Measurements from ENCODE around the gene LRCOL1. TPM values are rescaled to one million over a fixed set of nuclear protein-coding genes. Genes with fewer than 3 reads are reported as not detected.

LRCOL1 gene
- total RNA-seq, 4 donors from 2014 or later, result not detected

GRCh38 chr12:132580701-132581292 is 29.6 kb downstream of the LRCOL1 start:
- TF ChIP-seq, protein P1, sequence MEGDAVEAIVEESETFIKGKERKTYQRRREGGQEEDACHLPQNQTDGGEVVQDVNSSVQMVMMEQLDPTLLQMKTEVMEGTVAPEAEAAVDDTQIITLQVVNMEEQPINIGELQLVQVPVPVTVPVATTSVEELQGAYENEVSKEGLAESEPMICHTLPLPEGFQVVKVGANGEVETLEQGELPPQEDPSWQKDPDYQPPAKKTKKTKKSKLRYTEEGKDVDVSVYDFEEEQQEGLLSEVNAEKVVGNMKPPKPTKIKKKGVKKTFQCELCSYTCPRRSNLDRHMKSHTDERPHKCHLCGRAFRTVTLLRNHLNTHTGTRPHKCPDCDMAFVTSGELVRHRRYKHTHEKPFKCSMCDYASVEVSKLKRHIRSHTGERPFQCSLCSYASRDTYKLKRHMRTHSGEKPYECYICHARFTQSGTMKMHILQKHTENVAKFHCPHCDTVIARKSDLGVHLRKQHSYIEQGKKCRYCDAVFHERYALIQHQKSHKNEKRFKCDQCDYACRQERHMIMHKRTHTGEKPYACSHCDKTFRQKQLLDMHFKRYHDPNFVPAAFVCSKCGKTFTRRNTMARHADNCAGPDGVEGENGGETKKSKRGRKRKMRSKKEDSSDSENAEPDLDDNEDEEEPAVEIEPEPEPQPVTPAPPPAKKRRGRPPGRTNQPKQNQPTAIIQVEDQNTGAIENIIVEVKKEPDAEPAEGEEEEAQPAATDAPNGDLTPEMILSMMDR (IDR thresholded peaks at IDR 0.05), result no peak
- DNase-seq (ENCODE audit: low spot score), result no peak
- ATAC-seq (ENCODE audit: low FRiP score), result no peak

DNA sequence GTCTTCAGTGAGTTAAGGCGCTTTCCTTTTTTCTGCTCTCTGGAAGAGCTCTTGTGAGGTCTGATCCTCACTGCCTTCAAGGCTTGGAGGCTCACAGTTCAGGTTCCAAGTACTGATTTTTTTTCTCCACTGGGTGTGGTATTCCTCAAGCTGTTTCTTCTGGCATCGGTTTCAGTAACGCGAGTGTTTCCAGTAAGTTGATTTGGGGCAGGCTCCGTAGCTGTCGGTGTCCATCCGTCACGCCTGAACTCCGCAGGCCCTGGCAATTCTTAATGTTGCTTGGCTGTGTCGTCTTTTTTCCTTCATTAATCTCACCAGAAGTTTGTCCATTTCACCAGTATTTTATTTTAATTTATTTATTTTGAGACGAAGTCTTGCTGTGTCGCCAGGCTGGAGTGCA is 30.6 kb downstream of the LRCOL1 start:
- no peak for ATAC-seq (ENCODE audit: low FRiP score)
- TF ChIP-seq, protein P1 (IDR thresholded peaks at IDR 0.05), result no peak
- no peak for DNase-seq (ENCODE audit: low spot score)

GRCh38 chr12:132578826-132579225 is 31.6 kb downstream of the LRCOL1 start:
- TF ChIP-seq, protein P1 (IDR thresholded peaks at IDR 0.05), result no peak
- no peak for ATAC-seq (ENCODE audit: low FRiP score)
- no peak for DNase-seq (ENCODE audit: low spot score)

DNA sequence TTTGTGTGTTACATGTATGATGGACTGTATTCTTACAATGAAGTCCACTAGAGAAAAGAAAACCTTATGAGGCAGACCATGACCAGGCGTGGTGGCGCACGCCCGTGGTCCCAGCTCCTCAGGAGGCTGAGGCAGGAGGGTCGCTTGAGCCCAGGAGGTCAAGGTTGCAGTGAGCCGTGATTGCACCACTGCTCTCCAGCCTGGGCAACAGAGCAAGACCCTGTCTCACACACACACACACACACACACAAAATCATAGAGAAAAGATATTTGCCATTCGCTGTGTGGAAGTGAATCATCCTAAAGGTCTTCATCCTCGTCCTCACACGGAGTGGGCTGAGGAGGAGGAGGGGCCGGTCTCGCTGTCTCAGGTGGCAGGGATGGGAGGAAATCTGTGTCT is 32.3 kb downstream of the LRCOL1 start:
- DNase-seq (ENCODE audit: low spot score) (no peak), ATAC-seq (ENCODE audit: low FRiP score) (no peak)
- TF ChIP-seq, protein P1 (IDR thresholded peaks at IDR 0.05), result no peak

DNA sequence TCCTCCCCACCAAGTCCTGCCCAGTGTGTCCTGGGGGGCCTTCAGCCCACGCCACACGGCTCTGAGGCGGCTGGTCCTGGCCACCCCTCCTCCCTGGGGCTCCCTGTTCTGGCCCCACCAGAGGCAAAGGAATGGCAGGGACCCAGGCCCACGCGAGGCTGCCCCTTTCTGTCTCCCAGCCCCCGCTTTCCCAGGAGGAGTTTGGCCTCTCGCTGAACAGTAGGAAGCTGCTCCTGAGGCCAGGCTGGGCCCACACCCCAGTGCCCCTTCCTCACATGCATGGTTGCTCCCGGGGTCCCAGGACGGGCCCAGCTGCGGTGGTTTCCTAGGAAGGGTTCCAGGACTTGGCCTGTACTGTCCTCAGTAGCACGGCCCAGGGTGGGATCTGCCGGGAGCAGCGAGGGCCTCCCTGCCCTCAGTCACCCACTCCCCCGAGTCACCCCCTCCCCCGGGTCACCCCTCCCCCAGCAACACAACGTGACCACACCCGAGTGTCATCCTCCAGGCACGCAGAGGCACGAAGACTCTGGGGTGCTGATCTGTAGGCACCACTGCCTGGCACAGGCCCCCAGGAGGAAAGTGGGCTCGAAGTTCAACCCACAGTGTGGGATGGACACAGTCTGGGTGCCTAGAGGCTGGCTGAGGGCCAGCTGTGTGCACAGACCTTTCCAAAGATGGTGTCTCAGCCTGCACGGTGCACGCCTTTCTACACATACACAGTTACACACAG is 33.0 kb downstream of the LRCOL1 start:
- DNase-seq (ENCODE audit: low spot score) (no peak), ATAC-seq (ENCODE audit: low FRiP score) (no peak)
- TF ChIP-seq, protein P1 (IDR thresholded peaks at IDR 0.05), result no peak

DNA sequence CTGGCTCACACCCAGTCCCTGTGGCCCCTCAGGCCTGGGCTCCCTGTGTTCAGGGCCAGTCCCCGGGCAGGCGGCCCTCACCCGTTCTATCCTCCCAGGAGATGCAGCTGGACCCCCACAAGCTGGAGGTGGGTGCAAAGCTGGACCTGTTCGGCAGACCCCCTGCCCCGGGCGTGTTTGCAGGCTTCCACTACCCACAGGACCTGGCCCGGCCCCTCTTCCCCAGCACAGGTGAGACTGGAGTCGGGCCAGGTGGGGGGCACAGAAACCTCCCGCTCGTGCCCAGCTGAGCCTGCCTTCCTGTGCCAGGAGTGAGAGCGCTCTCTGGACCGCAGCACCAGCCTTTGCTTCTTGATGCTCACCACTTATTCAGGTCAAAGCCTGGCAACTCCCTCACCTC is 33.7 kb downstream of the LRCOL1 start:
- TF ChIP-seq, protein P1 (IDR thresholded peaks at IDR 0.05), result no peak
- no peak for DNase-seq (ENCODE audit: low spot score)

GRCh38 chr12:132575661-132576060 is 34.7 kb downstream of the LRCOL1 start:
- TF ChIP-seq, protein P1 (IDR thresholded peaks at IDR 0.05), result no peak
- no peak for ATAC-seq (ENCODE audit: low FRiP score)
- no peak for DNase-seq (ENCODE audit: low spot score)

More for the DNA sequence above, 33.7 kb downstream of the LRCOL1 start:
- ATAC-seq (ENCODE audit: low FRiP score), result no peak

Data from omental fat pad (tissue), 4 donors.